Pons (tissue), 1 donor: Measurements from ENCODE around the gene ZNF695.
"Not testable (repeated sequence)": the region's sequence is repeated elsewhere in the genome, so short reads cannot be mapped to it uniquely, and the experiment has no call there.

Experiments
- DNase-seq: peaks from one replicate; pipeline ENCODE4 v3.0.0-alpha.2; 2016; ENCODE audit warnings: low spot score

ZNF695 gene

GRCh38 chr1:247007511-247008405, at the start of gene ZNF695:
TSS of gene ZNF695 (minus strand) at chr1:247008057. CDS start at chr1:247007908, 149 bp downstream.
- peak; percentile 68 for DNase-seq

- DNase-seq, result no peak
Measured at GRCh38 chr1:247056071-247056470, 48.2 kb upstream of the ZNF695 start.

- DNase-seq, result no peak
Measured at GRCh38 chr1:247054992-247055415, 47.1 kb upstream of the ZNF695 start.

GRCh38 chr1:247047702-247048101, 39.8 kb upstream of the ZNF695 start:
- no peak for DNase-seq

- DNase-seq, result no peak
Measured at GRCh38 chr1:247047260-247047659, 39.4 kb upstream of the ZNF695 start.

- DNase-seq, result peak; percentile 2
Measured at GRCh38 chr1:247043406-247043805, 35.5 kb upstream of the ZNF695 start.

GRCh38 chr1:247037511-247038320, 29.9 kb upstream of the ZNF695 start:
- no peak for DNase-seq

GRCh38 chr1:247032306-247032705, 24.4 kb upstream of the ZNF695 start:
- DNase-seq, result not testable (repeated sequence)

- DNase-seq, result not testable (repeated sequence)
Measured at GRCh38 chr1:247024658-247025057, 16.8 kb upstream of the ZNF695 start.

GRCh38 chr1:247013391-247013790, 5.5 kb upstream of the ZNF695 start:
- no peak for DNase-seq

GRCh38 chr1:247008406-247008799, 546 bp upstream of the ZNF695 start:
- DNase-seq, result no peak

GRCh38 chr1:247004081-247004480, 3.8 kb downstream of the ZNF695 start:
- DNase-seq, result not testable (repeated sequence)

- DNase-seq, result no peak
Measured at GRCh38 chr1:246989901-246990300, 18.0 kb downstream of the ZNF695 start.

- DNase-seq, result no peak
Measured at GRCh38 chr1:246988316-246988715, 19.5 kb downstream of the ZNF695 start.

- DNase-seq, result no peak
Measured at GRCh38 chr1:246987083-246987690, 20.7 kb downstream of the ZNF695 start.

GRCh38 chr1:246978785-246979184, 29.1 kb downstream of the ZNF695 start:
- DNase-seq, result no peak

- no peak for DNase-seq
Measured at GRCh38 chr1:246978281-246978680, 29.6 kb downstream of the ZNF695 start.

- no peak for DNase-seq
Measured at GRCh38 chr1:246971969-246972368, 35.9 kb downstream of the ZNF695 start.

GRCh38 chr1:246971090-246971721, 36.7 kb downstream of the ZNF695 start:
- peak; percentile 38 for DNase-seq

GRCh38 chr1:246969621-246970020, 38.2 kb downstream of the ZNF695 start:
- no peak for DNase-seq

- DNase-seq, result no peak
Measured at GRCh38 chr1:246966502-246966901, 41.4 kb downstream of the ZNF695 start.
